Measurements from ENCODE around the gene MBNL1.

MBNL1 gene

GRCh38 chr3:152454076-152454875 is 185.5 kb downstream of the MBNL1 start:
- no peak for DNase-seq (ENCODE audit: extremely low read depth, insufficient read length)
- TF ChIP-seq, protein P1, sequence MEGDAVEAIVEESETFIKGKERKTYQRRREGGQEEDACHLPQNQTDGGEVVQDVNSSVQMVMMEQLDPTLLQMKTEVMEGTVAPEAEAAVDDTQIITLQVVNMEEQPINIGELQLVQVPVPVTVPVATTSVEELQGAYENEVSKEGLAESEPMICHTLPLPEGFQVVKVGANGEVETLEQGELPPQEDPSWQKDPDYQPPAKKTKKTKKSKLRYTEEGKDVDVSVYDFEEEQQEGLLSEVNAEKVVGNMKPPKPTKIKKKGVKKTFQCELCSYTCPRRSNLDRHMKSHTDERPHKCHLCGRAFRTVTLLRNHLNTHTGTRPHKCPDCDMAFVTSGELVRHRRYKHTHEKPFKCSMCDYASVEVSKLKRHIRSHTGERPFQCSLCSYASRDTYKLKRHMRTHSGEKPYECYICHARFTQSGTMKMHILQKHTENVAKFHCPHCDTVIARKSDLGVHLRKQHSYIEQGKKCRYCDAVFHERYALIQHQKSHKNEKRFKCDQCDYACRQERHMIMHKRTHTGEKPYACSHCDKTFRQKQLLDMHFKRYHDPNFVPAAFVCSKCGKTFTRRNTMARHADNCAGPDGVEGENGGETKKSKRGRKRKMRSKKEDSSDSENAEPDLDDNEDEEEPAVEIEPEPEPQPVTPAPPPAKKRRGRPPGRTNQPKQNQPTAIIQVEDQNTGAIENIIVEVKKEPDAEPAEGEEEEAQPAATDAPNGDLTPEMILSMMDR (IDR thresholded peaks at IDR 0.05; ENCODE audit: insufficient read depth, low read length, poor library complexity, severe bottlenecking): no peak

GRCh38 chr3:152455989-152456388 is 187.3 kb downstream of the MBNL1 start:
- Histone ChIP-seq H3K36me3 (ENCODE audit: control insufficient read depth, insufficient read depth, low read length) (peaks cover 6% of the 10 kb centered on the region), H3K27me3 (replicated peaks; ENCODE audit: control insufficient read depth, insufficient read depth, low read length) (no peaks in the 10 kb centered on the region), H3K4me3 (replicated peaks; ENCODE audit: low read depth, low read length) (no peak overlapping the region)
- TF ChIP-seq, protein P1 (IDR thresholded peaks at IDR 0.05; ENCODE audit: insufficient read depth, low read length, poor library complexity, severe bottlenecking): no peak
- DNase-seq (ENCODE audit: extremely low read depth, insufficient read length): no peak

More at GRCh38 chr3:152454076-152454875, 185.5 kb downstream of the MBNL1 start:
- Histone ChIP-seq H3K27me3 (replicated peaks; ENCODE audit: control insufficient read depth, insufficient read depth, low read length) (no peaks in the 10 kb centered on the region), H3K4me3 (replicated peaks; ENCODE audit: low read depth, low read length) (no peak overlapping the region), H3K36me3 (ENCODE audit: control insufficient read depth, insufficient read depth, low read length) (peaks cover 7% of the 10 kb centered on the region)

DNA sequence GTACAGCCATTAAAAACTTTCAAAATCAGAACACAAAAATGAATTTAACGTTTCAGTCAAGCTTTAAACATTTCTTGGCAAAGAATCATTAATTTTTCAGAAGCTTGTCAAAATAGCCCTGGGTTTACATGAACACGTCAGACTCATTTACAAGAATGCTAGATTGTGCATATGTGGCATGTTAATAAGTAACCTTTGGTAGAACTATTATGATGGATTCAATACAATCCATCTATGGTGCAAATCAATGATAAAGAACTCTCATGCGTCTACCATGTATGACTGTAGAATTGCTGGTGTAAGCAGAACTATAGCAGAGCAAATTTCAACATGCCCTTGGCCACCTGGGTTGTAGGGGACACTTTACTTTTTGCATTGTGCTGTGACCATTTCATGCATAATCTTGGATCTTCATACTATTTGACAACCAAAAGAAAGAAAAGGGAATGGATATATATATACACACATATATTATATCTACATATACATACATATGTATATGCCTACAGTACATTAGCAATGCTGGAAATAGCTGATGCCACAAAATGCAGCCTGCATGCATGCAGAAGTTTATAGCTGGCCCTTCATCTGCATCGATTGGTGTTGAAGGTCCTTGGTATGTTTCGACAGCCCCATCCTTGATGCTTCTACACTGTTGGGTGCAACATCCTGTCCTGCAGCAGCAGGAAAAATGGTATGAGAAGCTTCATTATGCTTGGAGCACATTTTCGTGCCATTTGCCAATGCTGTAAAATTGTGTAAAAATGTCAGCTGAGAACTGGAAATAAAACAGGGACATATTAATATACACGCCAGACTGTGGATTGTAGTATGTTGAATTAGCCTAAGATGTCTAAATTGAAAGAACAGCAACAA is 189.0 kb downstream of the MBNL1 start:
- Histone ChIP-seq H3K27me3 (replicated peaks; ENCODE audit: control insufficient read depth, insufficient read depth, low read length) (no peaks in the 10 kb centered on the region), H3K4me3 (replicated peaks; ENCODE audit: low read depth, low read length) (no peak overlapping the region), H3K36me3 (ENCODE audit: control insufficient read depth, insufficient read depth, low read length) (peaks cover 7% of the 10 kb centered on the region)
- DNase-seq (ENCODE audit: extremely low read depth, insufficient read length): no peak
- TF ChIP-seq, protein P1 (IDR thresholded peaks at IDR 0.05; ENCODE audit: insufficient read depth, low read length, poor library complexity, severe bottlenecking): no peak

DNA sequence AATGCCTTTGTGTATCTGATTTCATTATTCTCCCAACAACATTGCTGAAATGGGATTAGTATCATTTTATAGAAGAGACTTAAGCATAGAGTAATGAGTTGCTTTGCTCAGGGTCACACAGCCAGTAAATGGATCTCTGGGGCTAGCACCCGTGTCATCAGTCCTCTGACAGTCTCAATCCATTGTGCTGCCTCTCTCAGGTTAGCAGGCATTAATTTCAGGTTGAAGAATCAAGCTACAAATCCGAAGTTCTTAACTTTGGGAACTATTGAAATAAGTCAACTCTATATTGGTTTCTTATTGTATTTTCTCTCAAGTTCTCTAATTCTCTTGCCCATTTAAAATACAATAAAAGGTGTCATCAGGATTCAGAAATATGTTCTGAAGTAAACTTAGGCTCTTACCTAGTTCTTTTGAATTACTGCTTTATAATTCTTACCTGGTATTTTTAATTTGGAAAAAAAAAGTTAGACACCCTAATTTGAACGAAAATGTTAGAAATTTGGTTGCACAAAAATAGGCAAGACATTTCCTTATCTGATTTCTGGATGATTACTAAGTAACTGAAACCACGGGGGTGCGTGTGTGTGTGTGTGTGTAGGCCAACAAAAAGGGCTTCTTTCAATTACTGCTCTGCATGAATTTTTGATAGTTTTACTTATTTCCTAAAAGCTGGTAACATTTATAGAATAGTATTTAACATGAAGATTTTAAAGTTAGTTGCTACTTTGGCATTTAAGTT is 189.8 kb downstream of the MBNL1 start:
- H3K4me3 ChIP-seq (replicated peaks; ENCODE audit: low read depth, low read length): no peak overlapping the region
- no peak for DNase-seq (ENCODE audit: extremely low read depth, insufficient read length)
- TF ChIP-seq, protein P1 (IDR thresholded peaks at IDR 0.05; ENCODE audit: insufficient read depth, low read length, poor library complexity, severe bottlenecking): no peak
- no peaks in the 10 kb centered on the region for H3K27me3 ChIP-seq (replicated peaks; ENCODE audit: control insufficient read depth, insufficient read depth, low read length)
- H3K36me3 ChIP-seq (ENCODE audit: control insufficient read depth, insufficient read depth, low read length): peaks cover 7% of the 10 kb centered on the region

- Histone ChIP-seq H3K27me3 (replicated peaks; ENCODE audit: control insufficient read depth, insufficient read depth, low read length) (no peaks in the 10 kb centered on the region), H3K36me3 (ENCODE audit: control insufficient read depth, insufficient read depth, low read length) (peaks cover 7% of the 10 kb centered on the region), H3K4me3 (replicated peaks; ENCODE audit: low read depth, low read length) (no peak overlapping the region)
- TF ChIP-seq, protein P1 (IDR thresholded peaks at IDR 0.05; ENCODE audit: insufficient read depth, low read length, poor library complexity, severe bottlenecking): no peak
- DNase-seq (ENCODE audit: extremely low read depth, insufficient read length): no peak
These were observed 190.4 kb downstream of the MBNL1 start for GRCh38 chr3:152459118-152459515.
